Thyroid gland (tissue), 4 donors: ENCODE data around the gene CAPN12. TPM values are rescaled to one million over a fixed set of nuclear protein-coding genes. Genes with fewer than 3 reads are reported as not detected.

ENCODE experiments used
- DNase-seq, 2 donors: peaks; one replicate each; pipeline ENCODE4 v3.0.0-alpha.2; 2019
- H3K27ac ChIP-seq, 3 donors: fragments of 200-600 bp; sonication (generic); 1 replicate in 2 of 3; 2 replicates in 1 of 3; pipeline ENCODE4 v1.5.1; 2016 to 2019; ENCODE audit warnings: mild to moderate bottlenecking in 1 of 3, moderate library complexity in 1 of 3
- H3K27me3 ChIP-seq: fragments of 200-600 bp; sonication (generic); one replicate; pipeline ENCODE4 v1.5.1; 2019
- H3K36me3 ChIP-seq, 2 donors: fragments of 200-600 bp; sonication (generic); one replicate each; pipeline ENCODE4 v1.5.1; 2016 to 2019
- H3K4me1 ChIP-seq, 2 donors: fragments of 200-600 bp; sonication (generic); one replicate each; pipeline ENCODE4 v1.5.1; 2017 to 2019
- H3K4me3 ChIP-seq, 3 donors: fragments of 200-600 bp; sonication (generic); replicated peaks in 1 of 3; 1 replicate in 2 of 3; 2 replicates in 1 of 3; pipeline ENCODE4 v1.5.1; 2016; ENCODE audit warnings: mild to moderate bottlenecking in 1 of 3
- H3K9me3 ChIP-seq: fragments of 200-600 bp; sonication (generic); one replicate; pipeline ENCODE4 v1.5.1; 2017
- POLR2A ChIP-seq, 2 donors: fragments of 450-650 bp; IDR thresholded peaks; one replicate each; pipeline ENCODE4 v1.6.1; 2017; ENCODE audit warnings: antibody characterized with exemption in 2 of 2, mild to moderate bottlenecking in 2 of 2, moderate library complexity in 1 of 2
- WGBS, 2 donors: methylation state at CpG; one replicate each; pipeline ENCODE4 v1.1.5; 2017; 5-methylcytosine and 5-hydroxymethylcytosine counted together
- intact Hi-C: fragments of 100-400 bp; cut with DNase I; formaldehyde crosslinking; loops from one replicate; pipeline ENCODE4 v1.15.1; 2023
- total RNA-seq, 4 donors: library from RNA; depleted of rRNA; stranded (reverse); fragments of >200 nt; gene quantifications; one replicate each; pipeline ENCODE4 v1.2.3, GENCODE V29; 2016
- TF ChIP-seq, protein P1 (sequence below), 6 experiments: fragments of 200-600 bp in 3 of 6; fragments of 450-650 bp in 3 of 6; sonication (generic) in 3 of 6; IDR thresholded peaks; one replicate each; pipeline ENCODE4 v1.5.1; 2016 to 2019; ENCODE audit warnings: antibody characterized with exemption in 6 of 6, mild to moderate bottlenecking in 2 of 6, inconsistent platforms in 1 of 6, moderate library complexity in 1 of 6

The CAPN12 gene
- total RNA-seq, 4 donors from 2014 or later = 1.6 to 2.0 TPM; not detected in 2

DNA sequence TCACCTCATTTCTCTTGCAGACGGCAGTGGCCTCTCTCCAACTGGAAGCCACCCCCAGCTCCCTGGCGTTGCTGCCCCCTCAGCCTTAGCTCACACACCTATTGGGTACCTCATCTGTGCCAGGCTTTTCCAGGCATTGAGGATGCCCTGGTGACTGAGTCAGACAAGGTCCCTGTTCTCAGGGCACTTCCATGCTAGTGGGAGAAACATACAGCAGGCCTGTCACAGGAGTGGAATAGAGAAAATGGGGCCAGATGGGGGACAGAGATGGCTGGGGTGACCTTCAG is 33.9 kb downstream of the CAPN12 start:
- WGBS, 2 donors = 90 to 100% methylated on average over 2 of the region's 2 CpGs

DNA sequence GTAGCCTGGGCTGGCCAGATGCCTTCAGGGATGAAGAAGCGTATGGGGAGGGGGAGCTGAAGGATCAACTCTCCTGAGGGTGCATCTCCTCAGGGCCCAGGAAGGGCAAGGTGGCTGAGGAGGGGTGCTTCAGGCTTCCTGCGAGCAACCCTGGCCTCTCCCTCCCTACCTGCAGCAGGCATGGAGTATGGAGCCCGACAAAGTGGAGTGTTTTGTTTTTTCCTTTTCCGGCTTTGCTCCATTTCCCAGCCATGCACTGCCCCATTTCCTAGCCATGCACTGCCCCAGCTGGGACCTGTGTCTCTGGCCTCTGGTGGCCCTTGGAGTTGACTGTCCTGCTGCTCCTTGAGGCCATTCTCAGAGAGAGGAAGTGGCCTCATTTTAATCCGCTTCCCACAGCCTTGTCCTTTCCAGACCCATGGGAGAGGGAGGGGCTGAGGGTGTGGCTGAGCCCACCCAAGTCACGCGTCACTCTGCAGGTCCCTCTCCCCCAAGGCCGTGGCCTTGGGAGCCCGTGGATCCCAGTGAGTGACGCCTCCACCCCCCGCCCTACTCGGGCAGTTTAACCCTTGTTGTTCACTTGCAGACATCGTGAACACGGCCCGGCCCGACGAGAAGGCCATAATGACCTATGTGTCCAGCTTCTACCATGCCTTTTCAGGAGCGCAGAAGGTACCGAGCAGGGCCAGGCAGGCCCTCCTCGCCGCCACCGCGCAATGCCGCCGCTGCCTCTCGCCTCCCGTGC is 34.4 kb downstream of the CAPN12 start:
- Histone ChIP-seq H3K9me3 (no peaks in the 10 kb centered on the region), H3K27me3 (no peaks in the 10 kb centered on the region), H3K4me3 (no peak overlapping the region), H3K27ac (peak overlapping the region in 2 of 3 donors; percentile 10 to 48), H3K4me1 (peaks cover 11 to 61% of the 10 kb centered on the region in 2 donors), H3K36me3 (peaks cover 69 to 70% of the 10 kb centered on the region in 2 donors)
- no peak for TF ChIP-seq POLR2A (IDR thresholded peaks at IDR 0.05)
- TF ChIP-seq, protein P1, sequence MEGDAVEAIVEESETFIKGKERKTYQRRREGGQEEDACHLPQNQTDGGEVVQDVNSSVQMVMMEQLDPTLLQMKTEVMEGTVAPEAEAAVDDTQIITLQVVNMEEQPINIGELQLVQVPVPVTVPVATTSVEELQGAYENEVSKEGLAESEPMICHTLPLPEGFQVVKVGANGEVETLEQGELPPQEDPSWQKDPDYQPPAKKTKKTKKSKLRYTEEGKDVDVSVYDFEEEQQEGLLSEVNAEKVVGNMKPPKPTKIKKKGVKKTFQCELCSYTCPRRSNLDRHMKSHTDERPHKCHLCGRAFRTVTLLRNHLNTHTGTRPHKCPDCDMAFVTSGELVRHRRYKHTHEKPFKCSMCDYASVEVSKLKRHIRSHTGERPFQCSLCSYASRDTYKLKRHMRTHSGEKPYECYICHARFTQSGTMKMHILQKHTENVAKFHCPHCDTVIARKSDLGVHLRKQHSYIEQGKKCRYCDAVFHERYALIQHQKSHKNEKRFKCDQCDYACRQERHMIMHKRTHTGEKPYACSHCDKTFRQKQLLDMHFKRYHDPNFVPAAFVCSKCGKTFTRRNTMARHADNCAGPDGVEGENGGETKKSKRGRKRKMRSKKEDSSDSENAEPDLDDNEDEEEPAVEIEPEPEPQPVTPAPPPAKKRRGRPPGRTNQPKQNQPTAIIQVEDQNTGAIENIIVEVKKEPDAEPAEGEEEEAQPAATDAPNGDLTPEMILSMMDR (IDR thresholded peaks at IDR 0.05) = no peak
- DNase-seq = no peak
- intact Hi-C loops = no loop called here
- WGBS, 2 donors = 83 to 89% methylated on average over 26 to 27 of the region's 27 CpGs

More for the DNA sequence above, 33.9 kb downstream of the CAPN12 start:
- H3K9me3 ChIP-seq = no peaks in the 10 kb centered on the region
- no peak overlapping the region for H3K4me3 ChIP-seq
- DNase-seq = no peak
- no peaks in the 10 kb centered on the region for H3K27me3 ChIP-seq
- peak overlapping the region in 1 of 3 donors; percentile 48 for H3K27ac ChIP-seq
- H3K36me3 ChIP-seq = peaks cover 64 to 65% of the 10 kb centered on the region in 2 donors
- intact Hi-C loops = no loop called here
- TF ChIP-seq, protein P1 (IDR thresholded peaks at IDR 0.05) = no peak
- no peak for TF ChIP-seq POLR2A (IDR thresholded peaks at IDR 0.05)
- peaks cover 11 to 61% of the 10 kb centered on the region in 2 donors for H3K4me1 ChIP-seq

DNA sequence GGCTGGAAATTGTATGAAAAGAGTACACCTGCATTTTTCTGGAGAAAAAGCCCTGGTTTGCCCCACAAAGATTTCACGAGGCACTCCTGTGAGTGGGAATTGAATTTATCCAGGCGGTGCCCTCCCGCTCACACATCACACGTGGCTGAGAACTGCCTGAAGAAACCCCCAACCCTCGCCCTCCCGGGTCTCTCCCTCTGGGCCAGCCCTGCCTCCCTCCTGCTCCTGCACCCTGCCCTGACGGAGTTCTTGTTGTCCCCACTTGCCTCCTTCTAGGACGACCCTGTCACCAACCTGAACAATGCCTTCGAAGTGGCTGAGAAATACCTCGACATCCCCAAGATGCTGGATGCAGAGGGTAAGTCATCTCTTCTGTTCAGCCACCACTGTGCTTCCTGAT is 35.2 kb downstream of the CAPN12 start:
- 87 to 96% methylated on average over 10 of the region's 10 CpGs for WGBS, 2 donors
- Histone ChIP-seq H3K27ac (peak overlapping the region in 2 of 3 donors; percentile 10 to 60), H3K9me3 (no peaks in the 10 kb centered on the region), H3K4me1 (peaks cover 11 to 61% of the 10 kb centered on the region in 2 donors), H3K4me3 (no peak overlapping the region), H3K36me3 (peaks cover 67 to 69% of the 10 kb centered on the region in 2 donors), H3K27me3 (no peaks in the 10 kb centered on the region)
- TF ChIP-seq, protein P1 (IDR thresholded peaks at IDR 0.05) = no peak
- no peak for TF ChIP-seq POLR2A (IDR thresholded peaks at IDR 0.05)
- DNase-seq = no peak
- intact Hi-C loops = no loop called here

DNA sequence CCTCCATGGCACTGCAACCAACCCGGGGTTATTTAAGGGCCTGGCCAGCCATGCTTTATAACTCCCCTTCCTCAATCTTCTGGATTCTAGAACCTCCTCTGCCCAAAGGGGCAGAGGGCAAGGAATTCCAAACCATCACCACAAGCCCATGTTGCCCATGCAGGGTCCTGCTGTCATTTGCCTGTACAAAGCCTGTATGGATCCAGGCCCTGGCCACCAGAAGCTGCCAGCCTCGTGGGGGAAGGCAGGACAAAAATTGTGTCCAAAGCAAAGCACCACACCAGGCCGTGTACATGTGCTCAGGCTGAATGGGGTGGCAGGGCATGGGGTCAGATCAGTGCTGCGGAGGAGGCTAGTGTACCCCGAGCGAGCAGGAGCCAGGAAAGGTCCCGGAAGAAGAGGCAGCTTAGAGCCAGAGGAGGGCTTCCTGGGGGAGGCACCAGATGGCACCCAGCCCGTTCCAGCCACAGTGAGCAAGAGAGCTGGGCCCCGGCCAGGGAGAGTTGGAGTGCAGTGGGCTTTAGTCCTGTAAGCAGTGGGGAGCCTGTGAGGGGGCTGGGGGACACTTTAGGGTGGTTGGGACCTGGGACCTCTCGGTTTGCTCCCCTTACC is 35.8 kb downstream of the CAPN12 start:
- Histone ChIP-seq H3K36me3 (peaks cover 67 to 73% of the 10 kb centered on the region in 2 donors), H3K4me3 (no peak overlapping the region), H3K9me3 (no peaks in the 10 kb centered on the region), H3K27me3 (no peaks in the 10 kb centered on the region), H3K4me1 (peaks cover 11 to 60% of the 10 kb centered on the region in 2 donors), H3K27ac (peak overlapping the region in 2 of 3 donors; percentile 10 to 60)
- 88 to 91% methylated on average over 10 of the region's 10 CpGs for WGBS, 2 donors
- no peak for DNase-seq
- TF ChIP-seq POLR2A (IDR thresholded peaks at IDR 0.05) = no peak
- TF ChIP-seq, protein P1 (IDR thresholded peaks at IDR 0.05) = no peak
- intact Hi-C loops = no loop called here

DNA sequence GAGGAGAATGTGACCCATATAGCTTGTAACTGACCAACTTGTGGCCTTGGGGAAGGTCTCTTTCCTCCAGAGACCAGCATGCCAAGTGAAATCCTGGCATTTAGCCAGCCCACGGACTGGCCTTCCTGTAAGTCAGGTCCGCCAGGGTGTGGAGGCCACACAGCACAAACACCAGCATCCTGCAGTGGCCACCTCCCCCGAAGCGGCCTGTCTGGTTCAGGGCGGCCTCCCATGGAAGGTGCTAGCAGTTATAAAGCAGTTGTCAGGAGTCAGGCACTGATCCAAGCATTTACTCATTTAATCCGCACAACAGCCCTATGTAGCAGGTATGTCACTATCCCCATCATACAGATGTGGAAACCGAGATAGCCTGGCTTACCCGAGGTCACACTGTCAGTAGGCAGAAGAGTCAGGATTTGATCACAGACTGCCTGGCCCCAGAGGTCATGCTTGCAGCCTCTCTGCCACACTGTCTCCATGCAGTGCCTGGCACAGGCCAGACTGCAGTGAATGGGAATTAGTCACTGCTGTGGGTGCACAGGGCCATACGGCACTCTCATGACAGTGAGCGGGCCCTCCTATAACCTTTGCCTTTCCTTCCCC is 36.7 kb downstream of the CAPN12 start:
- Histone ChIP-seq H3K9me3 (no peaks in the 10 kb centered on the region), H3K36me3 (peaks cover 68 to 75% of the 10 kb centered on the region in 2 donors), H3K27ac (peak overlapping the region in 2 of 3 donors; percentile 10 to 60), H3K4me1 (peaks cover 12 to 57% of the 10 kb centered on the region in 2 donors), H3K27me3 (no peaks in the 10 kb centered on the region), H3K4me3 (no peak overlapping the region)
- 66 to 73% methylated on average over 6 to 9 of the region's 10 CpGs for WGBS, 2 donors
- TF ChIP-seq, protein P1 (IDR thresholded peaks at IDR 0.05) = no peak
- TF ChIP-seq POLR2A (IDR thresholded peaks at IDR 0.05) = no peak
- intact Hi-C loops = no loop called here
- DNase-seq = peak; percentile 54 to 64
